K562 (cell line): Measurements from ENCODE around the gene GLOD4. TPM values are rescaled to one million over a fixed set of nuclear protein-coding genes. Genes with fewer than 3 reads are reported as not detected.

Source experiments
- MAFG ChIP-seq: fragments of 450-650 bp; conservative IDR thresholded peaks from 2 replicates; pipeline ENCODE4 v1.6.1; 2016; ENCODE audit warnings: missing genetic modification characterization, missing compliant biosample characterization
- MEIS2 ChIP-seq: fragments of 450-650 bp; IDR thresholded peaks from 2 replicates; pipeline ENCODE4 v1.6.1; 2014; ENCODE audit warnings: mild to moderate bottlenecking; ENCODE audit not compliant: partially characterized antibody
- RB1 ChIP-seq: fragments of 450-650 bp; IDR thresholded peaks from 2 replicates; pipeline ENCODE4 v1.6.1; 2017; ENCODE audit warnings: low read depth, mild to moderate bottlenecking
- ZFP30 ChIP-seq: fragments of 250-450 bp; sonication (Bioruptor Pico); IDR thresholded peaks from 2 replicates; pipeline ENCODE4 v1.8.0; 2022; ENCODE audit warnings: moderate library complexity, mild to moderate bottlenecking, inconsistent platforms, borderline replicate concordance
- polyA plus RNA-seq, 8 experiments: library from polyadenylated mRNA; depleted of rRNA in 4 of 8; stranded (reverse) in 5 of 8; unstranded in 3 of 8; fragments of >200 nt; fragmentation: Nextera tagmentation in 2 of 8; fragmentation: Illumina TruSeq in 1 of 8; extraction: Ambion mirVana in 2 of 8; extraction: Trizol in 1 of 8; gene quantifications; 2 replicates each; pipeline versions ENCODE4 v1.2.1 to v1.2.3, GENCODE V29; 2011 to 2014; ENCODE audit warnings: inconsistent platforms in 1 of 8, missing spikeins in 1 of 8
- total RNA-seq, 7 experiments: library from RNA; depleted of rRNA in 6 of 7; stranded (reverse); fragments of >200 nt in 6 of 7; fragmentation: Illumina TruSeq in 2 of 7; extraction: Trizol in 2 of 7; gene quantifications; 2 replicates each; pipeline versions ENCODE4 v1.2.1 to v1.2.3, GENCODE V29; 2011 to 2021; ENCODE audit warnings: low replicate concordance in 1 of 7
- TF ChIP-seq, protein P1 (sequence below), 2 experiments: IDR thresholded peaks in 1 of 2; conservative IDR thresholded peaks in 1 of 2; 2 replicates each; pipeline ENCODE4 v1.6.1; 2016; ENCODE audit warnings: low read depth in 2 of 2, mild to moderate bottlenecking in 1 of 2, missing compliant biosample characterization in 1 of 2, missing genetic modification characterization in 1 of 2, moderate library complexity in 1 of 2
- TF ChIP-seq, protein P2 (sequence below): fragments of 250-450 bp; sonication (Bioruptor Pico); IDR thresholded peaks from 2 replicates; pipeline ENCODE4 v1.5.0; 2021

GLOD4 gene
- total and polyA plus RNA-seq, 9 of the 15 experiments (the other 6 are each of a cell fraction or from before 2014, with no cell fraction given): 52.0 to 109 (median 64.9) TPM

DNA sequence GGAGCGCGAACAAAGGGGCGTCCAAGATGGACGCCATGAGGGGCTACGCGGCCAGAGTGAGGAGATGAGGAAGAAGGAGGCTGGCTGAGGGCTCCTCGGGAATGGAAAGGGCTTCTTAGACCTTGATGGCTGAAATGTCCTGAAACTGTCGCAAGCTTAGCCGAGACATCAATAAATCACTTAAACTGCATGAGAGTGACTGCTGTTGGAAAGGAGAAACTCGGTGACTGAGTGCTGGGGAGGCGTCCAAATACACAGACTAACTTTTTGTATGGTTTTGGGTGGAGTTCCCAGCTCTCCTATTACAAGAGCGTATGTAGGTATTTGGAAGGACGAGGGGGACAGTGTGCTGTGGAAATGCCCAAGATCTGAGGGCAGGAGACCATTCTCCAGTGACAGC, 28.7 kb downstream of the GLOD4 start (continued):
- TF ChIP-seq MEIS2: peak; percentile 71
- no peak for TF ChIP-seq ZFP30 (CRISPR knock-in tag)
- no peak for TF ChIP-seq RB1
- TF ChIP-seq, protein P1, sequence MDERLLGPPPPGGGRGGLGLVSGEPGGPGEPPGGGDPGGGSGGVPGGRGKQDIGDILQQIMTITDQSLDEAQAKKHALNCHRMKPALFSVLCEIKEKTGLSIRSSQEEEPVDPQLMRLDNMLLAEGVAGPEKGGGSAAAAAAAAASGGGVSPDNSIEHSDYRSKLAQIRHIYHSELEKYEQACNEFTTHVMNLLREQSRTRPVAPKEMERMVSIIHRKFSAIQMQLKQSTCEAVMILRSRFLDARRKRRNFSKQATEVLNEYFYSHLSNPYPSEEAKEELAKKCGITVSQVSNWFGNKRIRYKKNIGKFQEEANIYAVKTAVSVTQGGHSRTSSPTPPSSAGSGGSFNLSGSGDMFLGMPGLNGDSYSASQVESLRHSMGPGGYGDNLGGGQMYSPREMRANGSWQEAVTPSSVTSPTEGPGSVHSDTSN (CRISPR knock-in tag; IDR thresholded peaks at IDR 0.05; ENCODE audit: low read depth): no peak
- TF ChIP-seq, protein P1 (tag; conservative IDR thresholded peaks at IDR 0.05; ENCODE audit: low read depth): peak; percentile 66
- TF ChIP-seq MAFG: no peak
- TF ChIP-seq, protein P2, sequence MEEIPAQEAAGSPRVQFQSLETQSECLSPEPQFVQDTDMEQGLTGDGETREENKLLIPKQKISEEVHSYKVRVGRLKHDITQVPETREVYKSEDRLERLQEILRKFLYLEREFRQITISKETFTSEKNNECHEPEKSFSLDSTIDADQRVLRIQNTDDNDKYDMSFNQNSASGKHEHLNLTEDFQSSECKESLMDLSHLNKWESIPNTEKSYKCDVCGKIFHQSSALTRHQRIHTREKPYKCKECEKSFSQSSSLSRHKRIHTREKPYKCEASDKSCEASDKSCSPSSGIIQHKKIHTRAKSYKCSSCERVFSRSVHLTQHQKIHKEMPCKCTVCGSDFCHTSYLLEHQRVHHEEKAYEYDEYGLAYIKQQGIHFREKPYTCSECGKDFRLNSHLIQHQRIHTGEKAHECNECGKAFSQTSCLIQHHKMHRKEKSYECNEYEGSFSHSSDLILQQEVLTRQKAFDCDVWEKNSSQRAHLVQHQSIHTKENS (CRISPR knock-in tag): no peak
